HTR-8/SVneo (cell line): Measurements from ENCODE around the gene MID2.
A peak's percentile ranks its signal among the peaks of the same experiment; 100 is the strongest.
"Not testable (repeated sequence)": the region's sequence is repeated elsewhere in the genome, so short reads cannot be mapped to it uniquely, and the experiment has no call there.

Experiments
- DNase-seq: peaks from one replicate; pipeline ENCODE4 v3.0.0; 2011; ENCODE audit warnings: low spot score, mixed read lengths; ENCODE audit not compliant: insufficient read length
- FAIRE-seq: peaks from 2 replicates; lab custom pipeline; 2011; peaks lifted over from hg19 to GRCh38; lab: Jason Lieb, UNC

The MID2 gene

GRCh38 chrX:107825698-107826237 lies at the start of gene MID2:
MID2 (plus strand) TSS chrX:107825866; CDS start chrX:107826427, 561 bp downstream.
- no peak for FAIRE-seq
- DNase-seq: peak; percentile 28

- FAIRE-seq: no peak
- DNase-seq: peak; percentile 41
Observed at GRCh38 chrX:107776649-107777535, 48.8 kb upstream of the MID2 start.

GRCh38 chrX:107777536-107777832 lies 48.2 kb upstream of the MID2 start, which contains the start of gene NCBP2L:
NCBP2L (plus strand) TSS chrX:107777733; CDS start chrX:107794221, 16,488 bp downstream.
- FAIRE-seq (no peak), DNase-seq (no peak)

- FAIRE-seq (no peak), DNase-seq (no peak)
Observed at GRCh38 chrX:107780525-107780924, 45.1 kb upstream of the MID2 start.

- FAIRE-seq: no peak
Observed at GRCh38 chrX:107787827-107788226, 37.8 kb upstream of the MID2 start.

GRCh38 chrX:107804427-107804826 lies 21.2 kb upstream of the MID2 start:
- DNase-seq: no peak
- FAIRE-seq: no peak

More at GRCh38 chrX:107787827-107788226, 37.8 kb upstream of the MID2 start:
- no peak for DNase-seq

GRCh38 chrX:107805179-107805578 lies 20.5 kb upstream of the MID2 start:
- FAIRE-seq: no peak

GRCh38 chrX:107810053-107810452 lies 15.6 kb upstream of the MID2 start:
- not testable (repeated sequence) for FAIRE-seq, DNase-seq

More at GRCh38 chrX:107805179-107805578, 20.5 kb upstream of the MID2 start:
- DNase-seq: no peak

GRCh38 chrX:107818900-107819521 lies 6.7 kb upstream of the MID2 start:
- DNase-seq (no peak), FAIRE-seq (no peak)

GRCh38 chrX:107823042-107823441 lies 2.6 kb upstream of the MID2 start:
- DNase-seq (no peak), FAIRE-seq (no peak)

GRCh38 chrX:107823456-107823855 lies 2.2 kb upstream of the MID2 start:
- no peak for FAIRE-seq
- no peak for DNase-seq

GRCh38 chrX:107826238-107827029 lies 768 bp downstream of the MID2 start:
- no peak for DNase-seq
- FAIRE-seq: no peak

- DNase-seq (no peak), FAIRE-seq (no peak)
Observed at GRCh38 chrX:107827030-107827831, 1.6 kb downstream of the MID2 start.

GRCh38 chrX:107827852-107828251 lies 2.2 kb downstream of the MID2 start:
- DNase-seq: no peak
- no peak for FAIRE-seq

GRCh38 chrX:107829878-107830277 lies 4.2 kb downstream of the MID2 start:
- no peak for DNase-seq
- no peak for FAIRE-seq

GRCh38 chrX:107831071-107831730 lies 5.5 kb downstream of the MID2 start:
- DNase-seq (no peak), FAIRE-seq (no peak)

GRCh38 chrX:107834275-107835201 lies 8.9 kb downstream of the MID2 start:
- no peak for FAIRE-seq
- no peak for DNase-seq

GRCh38 chrX:107836958-107837357 lies 11.3 kb downstream of the MID2 start:
- DNase-seq (no peak), FAIRE-seq (no peak)
